ENCODE data around the gene DCAF17. TPM values are rescaled to one million over a fixed set of nuclear protein-coding genes. Genes with fewer than 3 reads are reported as not detected.

The DCAF17 gene
- polyA plus RNA-seq, 2 of the 4 experiments (the other 2 are of a cell fraction), result 11.5 to 26.9 TPM

- Histone ChIP-seq H3K27ac (no peak overlapping the region), H3K4me1 (peaks cover 16% of the 10 kb centered on the region; the same call in 1 of the 3 replicates), H3K9me3 (no peaks in the 10 kb centered on the region), H3K4me2 (no peak overlapping the region), H3K4me3 (no peak overlapping the region)
- CTCF ChIA-PET, result interaction anchor here (0.5 to 2.6 kb wide), 5 partner anchors 8 to 437 kb away, joined by 3 to 10 read pairs (median 3); partner anchors contain the start of genes DCAF17 and METTL8
- WGBS (ENCODE audit: missing lambda C conversion rate), result 93% methylated on average over 8 of the region's 8 CpGs
- FAIRE-seq, result no peak
- no peak for ATAC-seq
- TF ChIP-seq HEYL (CRISPR knock-in tag; IDR thresholded peaks at IDR 0.05) (no peak), RARB (CRISPR knock-in tag; IDR thresholded peaks at IDR 0.05) (no peak), TP53 (CRISPR knock-in tag; IDR thresholded peaks at IDR 0.05) (no peak), RFX5 (IDR thresholded peaks at IDR 0.05) (no peak), FOSB (CRISPR knock-in tag; IDR thresholded peaks at IDR 0.05) (no peak), FOSL2 (IDR thresholded peaks at IDR 0.05) (no peak), FOSL2 (CRISPR knock-in tag; IDR thresholded peaks at IDR 0.05) (no peak), CHD4 (IDR thresholded peaks at IDR 0.05; ENCODE audit: borderline replicate concordance) (no peak), KDM5A (IDR thresholded peaks at IDR 0.05) (no peak), MAZ (IDR thresholded peaks at IDR 0.05; ENCODE audit: borderline replicate concordance, low read depth, low read length) (no peak), HES2 (IDR thresholded peaks at IDR 0.05) (no peak), PHF8 (IDR thresholded peaks at IDR 0.05; ENCODE audit: borderline replicate concordance, low read depth) (no peak), ZSCAN20 (CRISPR knock-in tag; IDR thresholded peaks at IDR 0.05) (no peak), HDAC2 (IDR thresholded peaks at IDR 0.05) (no peak), HOXB13 (CRISPR knock-in tag; IDR thresholded peaks at IDR 0.05; ENCODE audit: low read depth) (no peak), BCL3 (IDR thresholded peaks at IDR 0.05) (no peak), MAX (IDR thresholded peaks at IDR 0.05) (no peak), FOXS1 (CRISPR knock-in tag; IDR thresholded peaks at IDR 0.05) (no peak), CTCF (IDR thresholded peaks at IDR 0.05) (no peak), ZFP36 (IDR thresholded peaks at IDR 0.05; ENCODE audit: borderline replicate concordance, partially characterized antibody) (no peak)
- POLR2A ChIA-PET, result no interaction called here
- DNase-seq (ENCODE audit: low read depth in 1 of 2, low spot score in 1 of 2), result no peak
Observed at GRCh38 chr2:171409436-171409971, 24.5 kb upstream of the DCAF17 start.

- Histone ChIP-seq H3K27ac (no peak overlapping the region), H3K4me2 (no peak overlapping the region), H3K4me3 (no peak overlapping the region), H3K4me1 (peaks cover 14% of the 10 kb centered on the region; the same call in 1 of the 3 replicates), H3K9me3 (no peaks in the 10 kb centered on the region)
- WGBS (ENCODE audit: missing lambda C conversion rate), result 83% methylated on average over 4 of the region's 4 CpGs
- ATAC-seq (no peak), FAIRE-seq (no peak), DNase-seq (ENCODE audit: low read depth in 1 of 2, low spot score in 1 of 2) (no peak)
- CTCF ChIA-PET, result interaction anchor here (1.3 to 2.6 kb wide), 4 partner anchors 9 to 437 kb away, joined by 3 to 10 read pairs (median 5); partner anchors contain the start of genes DCAF17 and METTL8
- POLR2A ChIA-PET, result no interaction called here
- TF ChIP-seq TFCP2L1 (CRISPR knock-in tag; IDR thresholded peaks at IDR 0.05), result no peak
- TF ChIP-seq POLR2A (IDR thresholded peaks at IDR 0.05; ENCODE audit: low read length), result no peak
- TF ChIP-seq REST (IDR thresholded peaks at IDR 0.05), result no peak
- no peak for TF ChIP-seq MAZ (IDR thresholded peaks at IDR 0.05; ENCODE audit: borderline replicate concordance, low read depth, low read length)
- no peak for TF ChIP-seq SMC3 (IDR thresholded peaks at IDR 0.05)
- TF ChIP-seq PBX3 (IDR thresholded peaks at IDR 0.05), result no peak
- TF ChIP-seq JUN (IDR thresholded peaks at IDR 0.05), result no peak
- no peak for TF ChIP-seq EHMT2 (IDR thresholded peaks at IDR 0.05; ENCODE audit: low read depth)
- TF ChIP-seq BCL3 (IDR thresholded peaks at IDR 0.05), result no peak
- TF ChIP-seq HOXB5 (CRISPR knock-in tag; IDR thresholded peaks at IDR 0.05), result no peak
- TF ChIP-seq USF2 (IDR thresholded peaks at IDR 0.05), result no peak
Observed at GRCh38 chr2:171410101-171410500, 23.9 kb upstream of the DCAF17 start.

All from A549 (cell line).